Parathyroid adenoma (tissue), 2 donors: ENCODE measurements around the gene MSANTD7.

Source experiments
- H2AFZ ChIP-seq: fragments of 300-600 bp; sonication (generic); one replicate; pipeline ENCODE4 v1.7.0; 2017; ENCODE audit warnings: antibody characterized with exemption, mild to moderate bottlenecking
- H3K27ac ChIP-seq: fragments of 300-600 bp; sonication (generic); one replicate; pipeline ENCODE4 v1.7.0; 2017
- H3K27me3 ChIP-seq: fragments of 300-600 bp; sonication (generic); one replicate; pipeline ENCODE4 v1.7.0; 2017; ENCODE audit warnings: low read length; ENCODE audit not compliant: control insufficient read depth, insufficient read depth
- H3K36me3 ChIP-seq: fragments of 300-600 bp; sonication (generic); one replicate; pipeline ENCODE4 v1.7.0; 2017; ENCODE audit warnings: low read length; ENCODE audit not compliant: control insufficient read depth, insufficient read depth
- H3K4me1 ChIP-seq: fragments of 300-600 bp; sonication (generic); one replicate; pipeline ENCODE4 v1.7.0; 2017; ENCODE audit warnings: control low read depth
- H3K4me2 ChIP-seq: fragments of 300-600 bp; sonication (generic); one replicate; pipeline ENCODE4 v1.7.0; 2017; ENCODE audit warnings: low read length
- H3K4me3 ChIP-seq: fragments of 300-600 bp; sonication (generic); one replicate; pipeline ENCODE4 v1.7.0; 2017; ENCODE audit warnings: low read depth, low read length
- H3K79me2 ChIP-seq: fragments of 300-600 bp; sonication (generic); one replicate; pipeline ENCODE4 v1.7.0; 2017; ENCODE audit warnings: control low read depth
- H3K9ac ChIP-seq: fragments of 300-600 bp; sonication (generic); one replicate; pipeline ENCODE4 v1.7.0; 2017; ENCODE audit warnings: mild to moderate bottlenecking
- H3K9me3 ChIP-seq: fragments of 300-600 bp; sonication (generic); one replicate; pipeline ENCODE4 v1.7.0; 2017; ENCODE audit warnings: low read length; ENCODE audit not compliant: control insufficient read depth
- TF ChIP-seq, protein P1 (sequence below): fragments of 300-600 bp; sonication (generic); IDR thresholded peaks from one replicate; pipeline ENCODE4 v1.7.0; 2017; ENCODE audit warnings: antibody characterized with exemption, mild to moderate bottlenecking
- donor health status: primary hyperparathyroidism.

The MSANTD7 gene, protein sequence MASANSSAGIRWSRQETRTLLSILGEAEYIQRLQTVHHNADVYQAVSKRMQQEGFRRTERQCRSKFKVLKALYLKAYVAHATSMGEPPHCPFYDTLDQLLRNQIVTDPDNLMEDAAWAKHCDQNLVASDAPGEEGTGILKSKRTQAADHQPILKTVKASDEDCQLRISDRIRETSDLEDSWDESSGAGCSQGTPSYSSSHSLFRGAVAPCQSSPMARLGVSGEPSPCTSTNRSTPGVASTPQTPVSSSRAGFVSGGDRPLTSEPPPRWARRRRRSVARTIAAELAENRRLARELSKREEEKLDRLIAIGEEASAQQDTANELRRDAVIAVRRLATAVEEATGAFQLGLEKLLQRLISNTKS

DNA sequence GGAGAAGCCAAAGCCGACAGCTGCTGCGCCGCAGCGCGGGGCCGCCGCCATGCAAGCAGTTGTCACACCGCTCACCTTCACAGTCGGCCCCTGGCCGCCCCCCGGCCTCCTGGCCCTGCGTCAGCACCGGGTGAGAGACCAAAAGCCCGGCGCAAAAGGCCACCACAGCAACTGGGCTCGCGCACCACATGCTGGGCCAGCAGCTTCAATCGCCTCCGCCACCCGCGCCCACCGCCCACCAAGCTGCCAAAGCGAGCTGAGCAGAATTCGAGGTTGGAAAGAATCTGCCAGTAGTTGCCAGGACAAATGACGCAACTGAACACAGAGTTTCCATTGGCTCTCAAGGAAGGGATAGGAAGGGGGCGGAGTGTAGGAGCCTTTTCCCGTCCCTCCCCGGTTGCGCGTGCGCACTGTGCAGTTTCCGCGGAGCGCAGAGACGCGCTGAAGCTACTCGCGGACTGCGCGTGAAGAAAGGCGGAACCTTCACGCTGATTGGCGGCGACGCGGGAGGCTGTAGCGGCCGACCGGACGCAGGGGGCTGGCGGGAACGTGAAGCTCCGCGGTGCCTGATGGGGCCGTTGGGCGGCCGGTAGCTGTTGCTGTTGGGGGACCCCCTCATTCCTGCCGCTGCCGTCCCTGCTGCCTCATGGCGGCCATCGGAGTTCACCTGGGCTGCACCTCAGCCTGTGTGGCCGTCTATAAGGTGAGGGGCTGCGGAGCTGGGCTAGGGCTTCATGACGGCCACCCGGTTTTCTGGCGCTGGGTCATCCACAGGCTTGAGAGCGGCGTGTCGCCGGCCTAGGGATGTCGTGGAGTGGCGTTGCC lies at the start of gene MSANTD7, which contains the start of the genes CDNF and HSPA14:
MSANTD7 (plus strand) TSS at position 550 of the 825 bp plus-strand sequence. CDS start 3,979 bp downstream, outside the sequence.
CDNF (minus strand) TSS at position 281 of the 825 bp plus-strand sequence; CDS start at position 190, 91 bp downstream.
HSPA14 (plus strand) TSS at position 550 of the 825 bp plus-strand sequence; CDS start at position 647, 97 bp downstream.
- Histone ChIP-seq H3K4me1 (peaks cover 15% of the 10 kb centered on the region), H3K4me3 (peak within 1 kb of the TSS; percentile 72), H3K79me2 (peaks cover 13% of the 10 kb centered on the region), H2AFZ (peak within 1 kb of the TSS; percentile 96), H3K36me3 (no peaks in the 10 kb centered on the region), H3K9me3 (no peaks in the 10 kb centered on the region), H3K4me2 (peak within 1 kb of the TSS; percentile 86), H3K9ac (peak within 1 kb of the TSS; percentile 84), H3K27me3 (no peaks in the 10 kb centered on the region), H3K27ac (peak within 1 kb of the TSS; percentile 96)
- TF ChIP-seq, protein P1, sequence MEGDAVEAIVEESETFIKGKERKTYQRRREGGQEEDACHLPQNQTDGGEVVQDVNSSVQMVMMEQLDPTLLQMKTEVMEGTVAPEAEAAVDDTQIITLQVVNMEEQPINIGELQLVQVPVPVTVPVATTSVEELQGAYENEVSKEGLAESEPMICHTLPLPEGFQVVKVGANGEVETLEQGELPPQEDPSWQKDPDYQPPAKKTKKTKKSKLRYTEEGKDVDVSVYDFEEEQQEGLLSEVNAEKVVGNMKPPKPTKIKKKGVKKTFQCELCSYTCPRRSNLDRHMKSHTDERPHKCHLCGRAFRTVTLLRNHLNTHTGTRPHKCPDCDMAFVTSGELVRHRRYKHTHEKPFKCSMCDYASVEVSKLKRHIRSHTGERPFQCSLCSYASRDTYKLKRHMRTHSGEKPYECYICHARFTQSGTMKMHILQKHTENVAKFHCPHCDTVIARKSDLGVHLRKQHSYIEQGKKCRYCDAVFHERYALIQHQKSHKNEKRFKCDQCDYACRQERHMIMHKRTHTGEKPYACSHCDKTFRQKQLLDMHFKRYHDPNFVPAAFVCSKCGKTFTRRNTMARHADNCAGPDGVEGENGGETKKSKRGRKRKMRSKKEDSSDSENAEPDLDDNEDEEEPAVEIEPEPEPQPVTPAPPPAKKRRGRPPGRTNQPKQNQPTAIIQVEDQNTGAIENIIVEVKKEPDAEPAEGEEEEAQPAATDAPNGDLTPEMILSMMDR, result no peak

DNA sequence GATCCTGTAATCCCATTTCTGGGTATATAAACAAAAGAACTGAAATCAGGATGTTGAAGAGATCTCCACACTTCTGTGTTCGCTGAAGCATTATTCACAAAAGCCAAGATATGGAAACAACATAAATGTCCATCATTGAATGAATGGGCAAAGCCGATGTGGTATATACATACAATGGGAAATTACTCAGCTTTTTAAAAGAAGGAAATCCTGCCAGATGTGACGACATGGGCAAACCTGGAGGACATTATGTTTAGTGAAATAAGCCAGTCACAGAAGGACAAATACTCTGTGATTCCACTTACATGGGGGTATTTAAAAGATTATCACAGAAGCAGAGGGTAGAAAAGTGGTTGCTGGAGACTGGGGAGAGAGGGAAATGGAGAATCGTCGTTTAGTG lies 39.5 kb upstream of the MSANTD7 start:
- no peaks in the 10 kb centered on the region for H3K36me3 ChIP-seq
- H3K27ac ChIP-seq, result no peak overlapping the region

DNA sequence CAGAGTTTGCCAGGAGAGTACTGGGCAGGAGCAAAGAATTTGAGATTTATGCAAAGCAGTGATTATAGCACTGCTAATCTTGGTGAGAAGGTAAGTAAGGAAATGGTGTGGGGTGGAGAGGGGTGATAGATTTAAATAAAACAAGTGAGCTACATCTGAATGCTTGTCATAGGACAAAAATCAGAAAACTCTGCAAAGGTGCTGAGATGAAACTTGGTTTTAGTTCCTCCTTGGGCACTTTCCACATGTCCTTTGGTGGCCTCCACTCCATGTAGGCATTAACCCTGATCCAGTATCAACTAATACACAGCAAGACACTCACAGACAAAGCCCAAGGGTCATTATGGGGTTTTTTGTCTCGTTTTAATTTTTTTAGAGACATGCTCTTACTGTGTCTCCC lies 37.7 kb upstream of the MSANTD7 start:
- H3K79me2 ChIP-seq, result no peaks in the 10 kb centered on the region
- H3K36me3 ChIP-seq, result no peaks in the 10 kb centered on the region
- H3K4me3 ChIP-seq, result no peak overlapping the region
- H3K9ac ChIP-seq, result no peak overlapping the region
- no peaks in the 10 kb centered on the region for H3K9me3 ChIP-seq
- TF ChIP-seq, protein P1, result no peak
- no peak overlapping the region for H2AFZ ChIP-seq
- no peaks in the 10 kb centered on the region for H3K27me3 ChIP-seq
- H3K4me2 ChIP-seq, result no peak overlapping the region
- no peaks in the 10 kb centered on the region for H3K4me1 ChIP-seq
- H3K27ac ChIP-seq, result no peak overlapping the region

More for the DNA sequence above, 39.5 kb upstream of the MSANTD7 start:
- Histone ChIP-seq H3K9ac (no peak overlapping the region), H3K4me1 (no peaks in the 10 kb centered on the region), H3K9me3 (no peaks in the 10 kb centered on the region), H2AFZ (no peak overlapping the region), H3K79me2 (no peaks in the 10 kb centered on the region), H3K4me2 (no peak overlapping the region), H3K4me3 (no peak overlapping the region), H3K27me3 (no peaks in the 10 kb centered on the region)
- TF ChIP-seq, protein P1, result no peak

DNA sequence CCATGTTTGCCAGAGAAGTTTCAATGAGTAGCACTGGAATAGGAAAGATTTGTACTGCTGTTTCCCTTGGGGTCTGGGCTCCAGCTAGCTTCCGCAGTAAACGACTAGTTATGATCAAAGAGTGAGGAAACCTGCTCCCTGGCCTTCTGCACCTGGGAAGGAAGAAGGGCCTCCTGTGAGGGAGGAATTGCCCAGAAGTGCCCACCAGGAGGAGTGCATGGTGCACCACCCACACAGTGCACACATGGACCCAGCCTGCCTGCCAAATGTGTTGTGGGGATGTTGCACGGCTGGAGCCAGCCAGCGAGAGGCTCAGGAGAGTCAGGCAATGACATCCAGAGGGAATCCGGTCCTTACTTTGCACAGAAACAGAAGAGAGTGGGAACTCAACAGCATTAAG lies 36.4 kb upstream of the MSANTD7 start:
- H2AFZ ChIP-seq, result no peak overlapping the region
- no peaks in the 10 kb centered on the region for H3K9me3 ChIP-seq
- H3K27me3 ChIP-seq, result no peaks in the 10 kb centered on the region
- no peak overlapping the region for H3K4me2 ChIP-seq
- no peak overlapping the region for H3K4me3 ChIP-seq
- TF ChIP-seq, protein P1, result no peak
- H3K4me1 ChIP-seq, result no peaks in the 10 kb centered on the region
- no peak overlapping the region for H3K9ac ChIP-seq
- no peak overlapping the region for H3K27ac ChIP-seq
- no peaks in the 10 kb centered on the region for H3K36me3 ChIP-seq
- H3K79me2 ChIP-seq, result no peaks in the 10 kb centered on the region
